K562 (cell line): ENCODE data around the gene CALR3. TPM values are rescaled to one million over a fixed set of nuclear protein-coding genes. Genes with fewer than 3 reads are reported as not detected.
A peak's percentile ranks its signal among the peaks of the same experiment; 100 is the strongest.

Experiments used
- ATAC-seq: fragments of 200-7000 bp; cut with Tn5 transposase; 3 replicates; pipeline ENCODE4 v1.9.1; 2020; ENCODE audit warnings: moderate library complexity
- BruUV-seq: library from RNA; stranded (reverse); fragments of 400-500 nt; replicated peaks from 2 replicates; lab custom pipeline; 2021; lab: Mats Ljungman, UMichigan
- CTCF ChIA-PET: fragments of 300-600 bp; formaldehyde crosslinking; extraction: SDS; loops from one replicate; lab custom pipeline; 2021; ENCODE audit warnings: low intra/inter-chr PET ratio; lab: Yijun Ruan, JAX
- POLR2A ChIA-PET: fragments of 300-600, 350-650 bp; sonication (Branson Sonifier 250); formaldehyde crosslinking; extraction: SDS; loops from one replicate; lab custom pipeline; 2021; ENCODE audit warnings: antibody characterized with exemption, inconsistent platforms; lab: Yijun Ruan, JAX
- DNase-seq, 4 experiments: peaks; one replicate each; pipeline versions ENCODE4 v3.0.0 to v3.0.0-alpha.2; 2011 to 2018; ENCODE audit warnings: low spot score in 3 of 4, mixed read lengths in 3 of 4; ENCODE audit errors: extremely low read depth in 1 of 4
- FAIRE-seq: peaks from 2 replicates; lab custom pipeline; 2011; peaks lifted over from hg19 to GRCh38; lab: Jason Lieb, UNC
- H2AFZ ChIP-seq: 2 replicates; pipeline ENCODE4 v1.6.0; 2011; ENCODE audit warnings: low read depth, low read length, control low read depth, inconsistent platforms
- H3K27ac ChIP-seq: fragments of 200-600 bp; 3 replicates; pipeline ENCODE4 v1.8.0; 2011; ENCODE audit warnings: low read depth, mild to moderate bottlenecking, control low read depth, inconsistent platforms, low read length, moderate library complexity, mixed read lengths; ENCODE audit errors: extremely low read depth
- H3K27me3 ChIP-seq, 2 experiments: fragments of 300-600 bp in 1 of 2; 2 replicates in 1 of 2; 3 replicates in 1 of 2; pipeline versions ENCODE4 v1.6.0 to v1.8.0; 2011; ENCODE audit warnings: inconsistent platforms in 2 of 2, low read length in 2 of 2, mild to moderate bottlenecking in 1 of 2, mixed read lengths in 1 of 2, moderate library complexity in 1 of 2; ENCODE audit not compliant: control insufficient read depth in 2 of 2, insufficient read depth in 2 of 2
- H3K36me3 ChIP-seq: fragments of 300-600 bp; 3 replicates; pipeline ENCODE4 v1.8.0; 2011; ENCODE audit warnings: mild to moderate bottlenecking, low read length, inconsistent platforms; ENCODE audit not compliant: control insufficient read depth, insufficient read depth
- H3K4me1 ChIP-seq, 2 experiments: fragments of 200-600 bp in 1 of 2; replicated peaks in 1 of 2; 2 replicates in 1 of 2; 3 replicates in 1 of 2; pipeline versions ENCODE4 v1.5.1 to v1.8.0; 2011; ENCODE audit warnings: inconsistent platforms in 2 of 2, low read length in 2 of 2, mild to moderate bottlenecking in 1 of 2, mixed read lengths in 1 of 2, moderate library complexity in 1 of 2; ENCODE audit not compliant: control insufficient read depth in 2 of 2, insufficient read depth in 2 of 2
- H3K4me2 ChIP-seq: 2 replicates; pipeline ENCODE4 v1.6.1; 2011; ENCODE audit warnings: low read length, control low read depth, inconsistent platforms, mixed read lengths; ENCODE audit not compliant: insufficient read depth
- H3K4me3 ChIP-seq: fragments of 200-600 bp; sonication (generic), shearing (Covaris generic); 2 replicates; pipeline ENCODE4 v1.5.1; 2016; ENCODE audit warnings: control low read depth, inconsistent platforms
- H3K79me2 ChIP-seq: fragments of 200-600 bp; 3 replicates; pipeline ENCODE4 v1.8.0; 2011; ENCODE audit warnings: low read length, inconsistent platforms; ENCODE audit not compliant: control insufficient read depth, insufficient read depth
- H3K9ac ChIP-seq, 2 experiments: 2 replicates each; pipeline versions ENCODE4 v1.6.0 to v1.6.1; 2011; ENCODE audit warnings: low read depth in 2 of 2, low read length in 2 of 2, control low read depth in 1 of 2, inconsistent platforms in 1 of 2, mild to moderate bottlenecking in 1 of 2, mixed read lengths in 1 of 2; ENCODE audit not compliant: insufficient read depth in 1 of 2
- H3K9me1 ChIP-seq: one replicate; pipeline ENCODE4 v1.6.0; 2011; ENCODE audit warnings: inconsistent platforms, mild to moderate bottlenecking, low read length, moderate library complexity; ENCODE audit not compliant: control insufficient read depth, insufficient read depth
- H3K9me3 ChIP-seq: replicated peaks from 2 replicates; pipeline ENCODE4 v1.5.1; 2011; ENCODE audit warnings: low read depth, low read length, inconsistent platforms; ENCODE audit not compliant: control insufficient read depth, insufficient read depth
- H4K20me1 ChIP-seq: replicated peaks from 2 replicates; pipeline ENCODE4 v1.6.1; 2011; ENCODE audit warnings: low read length, inconsistent platforms, mixed read lengths; ENCODE audit not compliant: control insufficient read depth, insufficient read depth
- BCOR ChIP-seq: fragments of 450-650 bp; IDR thresholded peaks from 2 replicates; pipeline ENCODE4 v1.6.1; 2016
- BMI1 ChIP-seq: fragments of 150-350 bp; IDR thresholded peaks from 2 replicates; pipeline ENCODE4 v1.6.1; 2014; ENCODE audit warnings: low read length
- CREB1 ChIP-seq, 2 experiments: sonication (generic) in 1 of 2; formaldehyde crosslinking in 1 of 2; IDR thresholded peaks; 2 replicates each; pipeline versions ENCODE4 v1.6.1 to v1.8.0; 2012 to 2022; ENCODE audit warnings: inconsistent platforms in 1 of 2, mild to moderate bottlenecking in 1 of 2, missing genetic modification reagents in 1 of 2, moderate library complexity in 1 of 2
- DACH1 ChIP-seq: fragments of 450-650 bp; IDR thresholded peaks from 2 replicates; pipeline ENCODE4 v1.6.1; 2018; ENCODE audit not compliant: partially characterized antibody
- ETV1 ChIP-seq: fragments of 450-650 bp; conservative IDR thresholded peaks from 2 replicates; pipeline ENCODE4 v1.6.1; 2016; ENCODE audit warnings: missing genetic modification characterization, control low read depth, low read depth, missing compliant biosample characterization
- FOXK2 ChIP-seq, 2 experiments: fragments of 450-650 bp; IDR thresholded peaks in 1 of 2; conservative IDR thresholded peaks in 1 of 2; 2 replicates each; pipeline ENCODE4 v1.6.1; 2016; ENCODE audit warnings: low read depth in 2 of 2, mild to moderate bottlenecking in 1 of 2
- FOXP1 ChIP-seq: sonication (generic); formaldehyde crosslinking; IDR thresholded peaks from 2 replicates; pipeline ENCODE4 v1.8.0; 2022; ENCODE audit warnings: mild to moderate bottlenecking, missing genetic modification reagents
- GATA2 ChIP-seq: sonication (generic); formaldehyde crosslinking; IDR thresholded peaks from 2 replicates; pipeline ENCODE4 v1.4.0; 2020; ENCODE audit warnings: mild to moderate bottlenecking, missing genetic modification reagents
- MAFK ChIP-seq: IDR thresholded peaks from 2 replicates; pipeline ENCODE4 v1.6.1; 2011; ENCODE audit warnings: low read length, improper control_type of control experiment
- MED1 ChIP-seq: sonication (generic); formaldehyde crosslinking; IDR thresholded peaks from 2 replicates; pipeline ENCODE4 v1.8.1; 2023; ENCODE audit warnings: missing genetic modification reagents, borderline replicate concordance
- RBM25 ChIP-seq: fragments of 200-400 bp; formaldehyde crosslinking; IDR thresholded peaks from 2 replicates; pipeline ENCODE4 v1.6.1; 2018; ENCODE audit warnings: low read length, low read depth, moderate library complexity; ENCODE audit not compliant: severe bottlenecking
- RCOR1 ChIP-seq, 2 experiments: IDR thresholded peaks; 2 replicates each; pipeline ENCODE4 v1.6.1; 2012; ENCODE audit warnings: low read depth in 2 of 2, low read length in 2 of 2, borderline replicate concordance in 1 of 2, improper control_type of control experiment in 1 of 2
- SIN3B ChIP-seq: fragments of 450-650 bp; IDR thresholded peaks from 2 replicates; pipeline ENCODE4 v1.6.1; 2017; ENCODE audit warnings: low read depth, mild to moderate bottlenecking, moderate library complexity
- SMARCC2 ChIP-seq: fragments of 450-650 bp; IDR thresholded peaks from 2 replicates; pipeline ENCODE4 v1.6.1; 2017; ENCODE audit warnings: antibody characterized with exemption, moderate library complexity, mild to moderate bottlenecking, low read depth
- TARDBP ChIP-seq: fragments of 450-650 bp; IDR thresholded peaks from 2 replicates; pipeline ENCODE4 v1.6.1; 2016
- ZBTB17 ChIP-seq: fragments of 450-650 bp; formaldehyde crosslinking; IDR thresholded peaks from 2 replicates; pipeline ENCODE4 v1.4.0; 2020; ENCODE audit warnings: mild to moderate bottlenecking
- ZFX ChIP-seq: sonication (generic); formaldehyde crosslinking; IDR thresholded peaks from 2 replicates; pipeline ENCODE4 v1.8.0; 2022; ENCODE audit warnings: mild to moderate bottlenecking, missing genetic modification reagents, moderate library complexity
- ZNF584 ChIP-seq: fragments of 200-800 bp; sonication (Bioruptor generic); IDR thresholded peaks from 2 replicates; pipeline ENCODE4 v1.6.1; 2016; ENCODE audit warnings: low read depth, mild to moderate bottlenecking, missing genetic modification characterization, missing compliant biosample characterization
- WGBS: fragments of 100-300 bp; shearing (Covaris generic); methylation state at CpG from one replicate; pipeline ENCODE4 v1.1.6; 2016; ENCODE audit warnings: low coverage, mixed read lengths; ENCODE audit not compliant: insufficient coverage; ENCODE audit errors: missing lambda C conversion rate; 5-methylcytosine and 5-hydroxymethylcytosine counted together
- in situ Hi-C: fragments of 300-500 bp; cut with MboI; formaldehyde crosslinking; loops from 4 replicates; pipeline ENCODE4 v1.15.0; 2018; ENCODE audit warnings: inconsistent platforms, mixed read lengths
- intact Hi-C: fragments of 100-400 bp; cut with micrococcal nuclease; formaldehyde crosslinking; loops from 2 replicates; pipeline ENCODE4 v1.14.2; 2022
- polyA plus RNA-seq, 8 experiments: library from polyadenylated mRNA; depleted of rRNA in 4 of 8; stranded (reverse) in 5 of 8; unstranded in 3 of 8; fragments of >200 nt; fragmentation: Nextera tagmentation in 2 of 8; fragmentation: Illumina TruSeq in 1 of 8; extraction: Ambion mirVana in 2 of 8; extraction: Trizol in 1 of 8; gene quantifications; 2 replicates each; pipeline versions ENCODE4 v1.2.1 to v1.2.3, GENCODE V29; 2011 to 2014; ENCODE audit warnings: inconsistent platforms in 1 of 8, missing spikeins in 1 of 8
- total RNA-seq, 7 experiments: library from RNA; depleted of rRNA in 6 of 7; stranded (reverse); fragments of >200 nt in 6 of 7; fragmentation: Illumina TruSeq in 2 of 7; extraction: Trizol in 2 of 7; gene quantifications; 2 replicates each; pipeline versions ENCODE4 v1.2.1 to v1.2.3, GENCODE V29; 2011 to 2021; ENCODE audit warnings: low replicate concordance in 1 of 7
- TF ChIP-seq, protein P1 (sequence below): conservative IDR thresholded peaks from 2 replicates; pipeline ENCODE4 v1.6.1; 2011; ENCODE audit warnings: low read depth, mild to moderate bottlenecking, low read length; ENCODE audit not compliant: control insufficient read depth
- TF ChIP-seq, protein P2 (sequence below): fragments of 450-650 bp; IDR thresholded peaks from one replicate; pipeline ENCODE4 v1.6.1; 2018; ENCODE audit warnings: mild to moderate bottlenecking, moderate library complexity; ENCODE audit not compliant: partially characterized antibody
- TF ChIP-seq, protein P3 (sequence below): sonication (generic); formaldehyde crosslinking; IDR thresholded peaks from 2 replicates; pipeline ENCODE4 v1.9.0; 2022; ENCODE audit warnings: mild to moderate bottlenecking, missing genetic modification reagents

Gene CALR3
- total and polyA plus RNA-seq, 9 of the 15 experiments (the other 6 are each of a cell fraction or from before 2014, with no cell fraction given): 0.15 to 0.41 (median 0.22) TPM; not detected in 4

DNA sequence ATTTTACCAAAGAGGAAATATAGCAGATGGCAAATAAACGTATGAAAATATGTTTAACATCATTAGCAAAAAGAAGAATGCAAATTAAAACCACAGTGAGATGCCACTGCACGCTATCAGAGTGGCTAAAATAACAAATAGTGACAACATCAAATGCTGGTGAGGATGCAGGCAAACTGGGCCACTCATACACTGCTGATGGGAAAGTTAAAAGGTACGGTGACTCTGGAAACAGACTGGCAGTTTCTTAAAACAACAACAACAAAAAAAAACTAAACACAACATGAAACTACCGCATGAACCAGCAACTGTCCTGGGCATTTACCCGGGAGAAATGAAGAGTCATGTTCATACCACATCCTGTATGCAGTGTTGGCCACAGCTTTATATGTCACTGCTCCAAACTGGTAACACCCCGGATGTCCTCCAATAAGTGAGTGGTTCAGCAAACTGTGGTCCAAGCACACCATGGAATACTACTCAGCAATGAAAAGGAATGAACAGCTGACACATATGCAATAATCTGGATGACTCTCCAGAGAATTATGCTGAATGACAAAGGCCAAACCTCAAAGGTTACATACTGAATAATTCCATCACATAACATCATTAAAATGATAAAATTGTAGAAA lies 46.5 kb downstream of the CALR3 start:
- FAIRE-seq (no peak), DNase-seq (no peak), ATAC-seq (no peak)
- in situ Hi-C loops: no loop called here
- CTCF ChIA-PET: no interaction called here
- intact Hi-C loops: loop anchor here (5.0 kb wide), 1 partner anchor 48 kb away; the partner anchor contains the start of genes C19orf44 and CALR3
- H3K9ac ChIP-seq: no peak overlapping the region
- WGBS: 68% methylated on average over 6 of the region's 6 CpGs
- no peak overlapping the region for H3K27ac ChIP-seq
- peaks cover 16% of the 10 kb centered on the region; the same call in 1 of the 2 replicates for H4K20me1 ChIP-seq
- no peaks in the 10 kb centered on the region for H3K9me3 ChIP-seq
- no peaks in the 10 kb centered on the region for H3K27me3 ChIP-seq
- peaks cover under 1% of the 10 kb centered on the region for H3K9me1 ChIP-seq
- POLR2A ChIA-PET: interaction anchor here (1.0 kb wide), 1 partner anchor 8 kb away, joined by 5 read pairs; no protein-coding TSS in a partner anchor
- H2AFZ ChIP-seq: no peak overlapping the region
- peaks cover 4% of the 10 kb centered on the region; the same call in 1 of the 3 replicates for H3K36me3 ChIP-seq
- H3K79me2 ChIP-seq: peaks cover 64% of the 10 kb centered on the region
- peaks cover 15% of the 10 kb centered on the region in 2 experiments; a peak in 4 of 5 replicates for H3K4me1 ChIP-seq
- BruUV-seq: no TSS peak
- H3K4me2 ChIP-seq: no peak overlapping the region
- no peak overlapping the region for H3K4me3 ChIP-seq
- TF ChIP-seq MAFK: no peak
- TF ChIP-seq ZNF584 (CRISPR knock-in tag): no peak
- peak in 1 of 2 experiments; percentile 19; a peak in 1 of 4 replicates for TF ChIP-seq RCOR1 (IDR thresholded peaks at IDR 0.05; ENCODE audit: borderline replicate concordance in 1 of 2, low read depth in 2 of 2, low read length in 2 of 2)
- TF ChIP-seq, protein P1, sequence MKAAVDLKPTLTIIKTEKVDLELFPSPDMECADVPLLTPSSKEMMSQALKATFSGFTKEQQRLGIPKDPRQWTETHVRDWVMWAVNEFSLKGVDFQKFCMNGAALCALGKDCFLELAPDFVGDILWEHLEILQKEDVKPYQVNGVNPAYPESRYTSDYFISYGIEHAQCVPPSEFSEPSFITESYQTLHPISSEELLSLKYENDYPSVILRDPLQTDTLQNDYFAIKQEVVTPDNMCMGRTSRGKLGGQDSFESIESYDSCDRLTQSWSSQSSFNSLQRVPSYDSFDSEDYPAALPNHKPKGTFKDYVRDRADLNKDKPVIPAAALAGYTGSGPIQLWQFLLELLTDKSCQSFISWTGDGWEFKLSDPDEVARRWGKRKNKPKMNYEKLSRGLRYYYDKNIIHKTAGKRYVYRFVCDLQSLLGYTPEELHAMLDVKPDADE: no peak
- no peak for TF ChIP-seq ZBTB17 (CRISPR knock-in tag)
- TF ChIP-seq SMARCC2: no peak
- TF ChIP-seq FOXP1 (CRISPR knock-in tag): no peak
- no peak for TF ChIP-seq FOXK2 (conservative IDR thresholded peaks at IDR 0.05 in 1 of 2, IDR thresholded peaks at IDR 0.05 in 1 of 2; ENCODE audit: low read depth in 2 of 2)
- no peak for TF ChIP-seq BMI1
- TF ChIP-seq ZFX (CRISPR knock-in tag): no peak
- TF ChIP-seq TARDBP: no peak
- TF ChIP-seq SIN3B: no peak
- no peak for TF ChIP-seq GATA2
- TF ChIP-seq, protein P2, sequence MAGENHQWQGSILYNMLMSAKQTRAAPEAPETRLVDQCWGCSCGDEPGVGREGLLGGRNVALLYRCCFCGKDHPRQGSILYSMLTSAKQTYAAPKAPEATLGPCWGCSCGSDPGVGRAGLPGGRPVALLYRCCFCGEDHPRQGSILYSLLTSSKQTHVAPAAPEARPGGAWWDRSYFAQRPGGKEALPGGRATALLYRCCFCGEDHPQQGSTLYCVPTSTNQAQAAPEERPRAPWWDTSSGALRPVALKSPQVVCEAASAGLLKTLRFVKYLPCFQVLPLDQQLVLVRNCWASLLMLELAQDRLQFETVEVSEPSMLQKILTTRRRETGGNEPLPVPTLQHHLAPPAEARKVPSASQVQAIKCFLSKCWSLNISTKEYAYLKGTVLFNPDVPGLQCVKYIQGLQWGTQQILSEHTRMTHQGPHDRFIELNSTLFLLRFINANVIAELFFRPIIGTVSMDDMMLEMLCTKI: no peak
- peak; percentile 76 for TF ChIP-seq DACH1
- no peak for TF ChIP-seq CREB1 (IDR thresholded peaks at IDR 0.05)
- TF ChIP-seq CREB1 (CRISPR knock-in tag; IDR thresholded peaks at IDR 0.05): no peak
- peak; percentile 75; the same call in 1 of the 2 replicates for TF ChIP-seq BCOR
- peak; percentile 74 for TF ChIP-seq ETV1
- peak; percentile 77 for TF ChIP-seq RBM25
- TF ChIP-seq MED1 (CRISPR knock-in tag): no peak
- TF ChIP-seq, protein P3, sequence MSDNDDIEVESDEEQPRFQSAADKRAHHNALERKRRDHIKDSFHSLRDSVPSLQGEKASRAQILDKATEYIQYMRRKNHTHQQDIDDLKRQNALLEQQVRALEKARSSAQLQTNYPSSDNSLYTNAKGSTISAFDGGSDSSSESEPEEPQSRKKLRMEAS (CRISPR knock-in tag): no peak
